K562 (cell line): ENCODE data around the gene DPM1.

Experiments used
- CTCFL ChIP-seq: IDR thresholded peaks from 2 replicates; pipeline ENCODE4 v1.6.1; 2011; ENCODE audit warnings: borderline replicate concordance, low read depth, mild to moderate bottlenecking, moderate library complexity, low read length; ENCODE audit not compliant: insufficient read depth, poor library complexity, severe bottlenecking
- MTF1 ChIP-seq: fragments of 250-450 bp; sonication (Bioruptor Pico); IDR thresholded peaks from 2 replicates; pipeline ENCODE4 v1.9.0; 2021; ENCODE audit warnings: moderate library complexity, mild to moderate bottlenecking, inconsistent platforms, borderline replicate concordance
- ZNF764 ChIP-seq: fragments of 250-450 bp; sonication (Bioruptor Pico); IDR thresholded peaks from 2 replicates; pipeline ENCODE4 v1.4.0; 2020; ENCODE audit warnings: low read depth, mild to moderate bottlenecking, moderate library complexity

- no peak for TF ChIP-seq CTCFL
- TF ChIP-seq ZNF764 (CRISPR knock-in tag) = no peak
- no peak for TF ChIP-seq MTF1 (CRISPR knock-in tag)
Measured at GRCh38 chr20:50992336-50992732, 34.0 kb upstream of the DPM1 start.
